Measurements from ENCODE around the gene TNFRSF4.

DNA sequence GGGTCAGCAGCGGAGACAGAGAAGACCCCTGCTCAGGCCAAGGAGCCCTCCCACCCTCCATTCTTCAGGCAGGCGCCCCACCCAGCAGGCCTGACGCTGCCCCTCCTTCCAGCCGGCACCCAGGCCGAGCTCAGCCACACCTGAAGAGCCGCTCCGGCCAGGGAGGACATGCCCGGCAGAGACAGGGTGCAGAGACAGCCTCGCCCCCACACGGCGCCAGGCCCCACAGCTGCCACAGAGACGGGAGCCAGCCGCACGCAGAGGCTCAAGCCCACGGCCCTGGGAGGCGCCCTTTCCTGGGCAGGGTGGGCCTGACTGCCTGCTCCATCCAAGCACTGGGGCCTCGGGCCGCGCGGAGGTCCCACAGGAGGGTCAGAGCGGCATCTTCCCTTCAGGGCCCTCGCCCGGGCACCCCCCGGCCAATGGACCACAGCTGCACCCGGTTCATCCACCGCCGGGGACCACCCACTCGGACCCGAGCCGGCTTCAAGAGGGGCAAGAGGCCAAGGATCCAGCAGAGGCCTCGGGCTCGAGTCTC is 35.1 kb downstream of the TNFRSF4 start:
- no peak for TF ChIP-seq POLR2AphosphoS5 (IDR thresholded peaks at IDR 0.05; ENCODE audit: low read depth)
- TF ChIP-seq, protein P1, sequence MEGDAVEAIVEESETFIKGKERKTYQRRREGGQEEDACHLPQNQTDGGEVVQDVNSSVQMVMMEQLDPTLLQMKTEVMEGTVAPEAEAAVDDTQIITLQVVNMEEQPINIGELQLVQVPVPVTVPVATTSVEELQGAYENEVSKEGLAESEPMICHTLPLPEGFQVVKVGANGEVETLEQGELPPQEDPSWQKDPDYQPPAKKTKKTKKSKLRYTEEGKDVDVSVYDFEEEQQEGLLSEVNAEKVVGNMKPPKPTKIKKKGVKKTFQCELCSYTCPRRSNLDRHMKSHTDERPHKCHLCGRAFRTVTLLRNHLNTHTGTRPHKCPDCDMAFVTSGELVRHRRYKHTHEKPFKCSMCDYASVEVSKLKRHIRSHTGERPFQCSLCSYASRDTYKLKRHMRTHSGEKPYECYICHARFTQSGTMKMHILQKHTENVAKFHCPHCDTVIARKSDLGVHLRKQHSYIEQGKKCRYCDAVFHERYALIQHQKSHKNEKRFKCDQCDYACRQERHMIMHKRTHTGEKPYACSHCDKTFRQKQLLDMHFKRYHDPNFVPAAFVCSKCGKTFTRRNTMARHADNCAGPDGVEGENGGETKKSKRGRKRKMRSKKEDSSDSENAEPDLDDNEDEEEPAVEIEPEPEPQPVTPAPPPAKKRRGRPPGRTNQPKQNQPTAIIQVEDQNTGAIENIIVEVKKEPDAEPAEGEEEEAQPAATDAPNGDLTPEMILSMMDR (IDR thresholded peaks at IDR 0.05; ENCODE audit: insufficient read depth, low read length): no peak

Measured in HL-60 (cell line).